B cell (primary cell): ENCODE measurements around the gene PLA2R1. TPM values are rescaled to one million over a fixed set of nuclear protein-coding genes. Genes with fewer than 3 reads are reported as not detected.
A peak's percentile ranks its signal among the peaks of the same experiment; 100 is the strongest.

Experiments
- ATAC-seq: fragments of 200-7000 bp; cut with Tn5 transposase; one replicate; pipeline ENCODE4 v1.10.0; 2021; ENCODE audit warnings: low read depth, mild to moderate bottlenecking, moderate number of reproducible peaks, moderate library complexity
- CTCF ChIA-PET: fragments of 350-600 bp; sonication (Branson Sonifier 250); formaldehyde crosslinking; loops from one replicate; lab custom pipeline; 2021; ENCODE audit warnings: antibody characterized with exemption, inconsistent platforms; lab: Charles Lee
- POLR2A ChIA-PET: fragments of 350-600 bp; sonication (Branson Sonifier 250); formaldehyde crosslinking; loops from one replicate; lab custom pipeline; 2021; ENCODE audit warnings: antibody characterized with exemption; lab: Charles Lee
- DNase-seq: peaks from one replicate; pipeline ENCODE4 v3.0.0; 2013
- H2AFZ ChIP-seq: 2 replicates; pipeline ENCODE4 v1.6.1; 2012; ENCODE audit warnings: mild to moderate bottlenecking, low read depth, low read length; ENCODE audit not compliant: insufficient read depth, poor library complexity, severe bottlenecking
- H3K27ac ChIP-seq, 2 donors: 1 replicate in 1 of 2; 2 replicates in 1 of 2; pipeline ENCODE4 v1.5.1; 2012 to 2013; ENCODE audit warnings: low read length in 2 of 2, mild to moderate bottlenecking in 2 of 2, moderate library complexity in 1 of 2
- H3K27me3 ChIP-seq, 4 experiments: fragments of 200-600 bp in 1 of 4; sonication (generic) in 1 of 4; replicated peaks in 1 of 4; 1 replicate in 2 of 4; 2 replicates in 2 of 4; pipeline versions ENCODE4 v1.6.1 to v1.7.0; 2013 to 2016; ENCODE audit warnings: low read length in 3 of 4, mild to moderate bottlenecking in 2 of 4, mixed read lengths in 1 of 4, moderate library complexity in 1 of 4; ENCODE audit not compliant: insufficient read depth in 4 of 4, control insufficient read depth in 3 of 4; ENCODE audit errors: control extremely low read depth in 1 of 4
- H3K36me3 ChIP-seq, 2 experiments: replicated peaks in 1 of 2; 1 replicate in 1 of 2; 2 replicates in 1 of 2; pipeline versions ENCODE4 v1.6.1 to v1.7.1; 2013; ENCODE audit warnings: low read length in 1 of 2; ENCODE audit not compliant: insufficient read depth in 2 of 2, control insufficient read depth in 1 of 2; ENCODE audit errors: control extremely low read depth in 1 of 2, extremely low read depth in 1 of 2
- H3K4me1 ChIP-seq, 2 donors: fragments of 200-600 bp in 1 of 2; sonication (generic) in 1 of 2; 1 replicate in 1 of 2; 2 replicates in 1 of 2; pipeline versions ENCODE4 v1.5.1 to v1.6.1; 2013 to 2017; ENCODE audit warnings: low read length in 2 of 2; ENCODE audit not compliant: control insufficient read depth in 2 of 2, insufficient read depth in 2 of 2
- H3K4me2 ChIP-seq: replicated peaks from 2 replicates; pipeline ENCODE3; 2012; ENCODE audit warnings: mild to moderate bottlenecking, low read depth, low read length; ENCODE audit not compliant: poor library complexity, severe bottlenecking
- H3K4me3 ChIP-seq, 5 experiments: fragments of 200-600 bp in 1 of 5; sonication (generic) in 1 of 5; 1 replicate in 3 of 5; 2 replicates in 2 of 5; pipeline versions ENCODE4 v1.5.1 to v1.7.0; 2011 to 2016; ENCODE audit warnings: low read length in 4 of 5, mild to moderate bottlenecking in 4 of 5, low read depth in 2 of 5, control low read depth in 1 of 5, moderate library complexity in 1 of 5; ENCODE audit not compliant: insufficient read depth in 1 of 5; ENCODE audit errors: control extremely low read depth in 1 of 5, extremely low read depth in 1 of 5
- H3K79me2 ChIP-seq: fragments of 200-600 bp; sonication (generic); one replicate; pipeline ENCODE4 v1.6.0; 2016; ENCODE audit warnings: low read length; ENCODE audit not compliant: control insufficient read depth, insufficient read depth
- H3K9ac ChIP-seq: fragments of 200-600 bp; sonication (generic); 2 replicates; pipeline ENCODE4 v1.6.1; 2017; ENCODE audit warnings: mild to moderate bottlenecking, low read length, moderate library complexity
- H3K9me3 ChIP-seq, 3 donors: one replicate each; pipeline versions ENCODE4 v1.6.1 to v1.7.1; 2013; ENCODE audit warnings: low read length in 2 of 3; ENCODE audit not compliant: control insufficient read depth in 2 of 3, insufficient read depth in 1 of 3; ENCODE audit errors: control extremely low read depth in 1 of 3
- H4K20me1 ChIP-seq: 2 replicates; pipeline ENCODE4 v1.6.0; 2012; ENCODE audit warnings: mild to moderate bottlenecking, low read length; ENCODE audit not compliant: insufficient read depth, control insufficient read depth, poor library complexity, severe bottlenecking
- H3K27ac Mint-ChIP-seq: one replicate; pipeline ENCODE4 v1.8.0; 2021; ENCODE audit warnings: mixed read lengths
- H3K27me3 Mint-ChIP-seq: one replicate; pipeline ENCODE4 v1.8.0; 2021; ENCODE audit warnings: mixed read lengths
- H3K4me1 Mint-ChIP-seq: one replicate; pipeline ENCODE4 v1.8.0; 2021; ENCODE audit warnings: mixed read lengths
- H3K4me3 Mint-ChIP-seq: one replicate; pipeline ENCODE4 v1.8.0; 2021; ENCODE audit warnings: mixed read lengths
- H3K9me3 Mint-ChIP-seq: one replicate; pipeline ENCODE4 v1.8.0; 2022; ENCODE audit warnings: mixed read lengths; ENCODE audit not compliant: insufficient read depth
- EZH2 ChIP-seq: IDR thresholded peaks from 2 replicates; pipeline ENCODE4 v1.6.1; 2012; ENCODE audit warnings: borderline replicate concordance, low read depth, mild to moderate bottlenecking, moderate library complexity, low read length; ENCODE audit not compliant: insufficient read depth, poor library complexity, severe bottlenecking
- WGBS: methylation state at CpG from one replicate; pipeline ENCODE4 v1.1.5; 2013; ENCODE audit warnings: missing lambda C conversion rate; ENCODE audit not compliant: insufficient coverage; 5-methylcytosine and 5-hydroxymethylcytosine counted together
- intact Hi-C: fragments of 100-400 bp; cut with micrococcal nuclease; formaldehyde crosslinking; loops from one replicate; pipeline ENCODE4 v1.10.0; 2022
- polyA plus RNA-seq: library from polyadenylated mRNA; depleted of rRNA; stranded (reverse); fragments of >200 nt; gene quantifications from 2 replicates; pipeline ENCODE4 v1.2.3, GENCODE V29; 2012
- total RNA-seq, 2 donors: library from RNA; stranded (reverse); fragments of 120-200 nt in 1 of 2; gene quantifications; 1 replicate in 1 of 2; 2 replicates in 1 of 2; pipeline versions ENCODE4 v1.2.3 to v1.2.4, GENCODE V29; 2013 to 2022
- TF ChIP-seq, protein P1 (sequence below): fragments of 200-600 bp; IDR thresholded peaks from one replicate; pipeline ENCODE4 v1.8.0; 2022; ENCODE audit warnings: antibody characterized with exemption, mild to moderate bottlenecking

PLA2R1 gene
- total and polyA plus RNA-seq, 2 donors (not counting 1 experiment from before 2014, with no cell fraction given): not detected

DNA sequence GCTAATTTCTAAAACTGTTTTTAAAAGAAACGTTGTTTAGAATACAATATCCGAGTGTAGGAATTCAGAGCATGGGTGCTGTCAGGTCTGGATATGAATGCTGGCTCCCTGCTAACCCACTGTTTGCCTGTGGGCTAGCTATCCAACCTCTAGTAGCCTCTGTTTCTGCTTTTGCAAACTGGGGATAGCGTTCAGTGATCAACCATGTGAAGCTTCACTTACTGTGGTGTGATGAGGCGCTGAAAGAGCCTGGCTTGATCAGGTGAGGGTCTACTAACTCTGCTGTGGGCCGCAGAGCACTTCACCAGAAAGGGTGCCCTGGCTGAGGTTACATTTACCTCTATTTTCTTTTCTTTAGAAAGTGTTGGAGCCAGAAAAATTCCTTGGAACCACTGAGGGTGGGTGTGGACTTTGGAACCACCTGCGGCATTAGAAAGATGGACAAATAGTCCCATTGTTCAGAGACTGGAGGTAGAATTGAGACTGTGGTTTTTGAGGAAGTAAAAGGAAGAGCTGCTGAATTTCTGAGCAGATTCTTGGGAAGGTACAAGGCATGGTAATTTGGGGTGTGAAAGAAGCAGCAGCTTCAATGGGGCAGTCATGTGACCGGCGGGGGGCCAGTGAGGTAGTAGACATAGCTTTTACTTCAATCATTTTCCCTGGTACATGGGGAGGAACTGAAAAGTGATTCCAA lies 168.1 kb downstream of the PLA2R1 start:
- Histone ChIP-seq H3K27me3 (no peaks in the 10 kb centered on the region), H3K4me3 (no peak overlapping the region), H3K4me2 (no peak overlapping the region), H3K27ac (peak overlapping the region in 1 of 2 donors; percentile 53), H3K4me1 (peaks cover 15 to 20% of the 10 kb centered on the region in 2 donors), H3K79me2 (peaks cover 42% of the 10 kb centered on the region), H3K36me3 (peaks cover 10 to 17% of the 10 kb centered on the region in 2 experiments), H2AFZ (no peak overlapping the region), H3K9ac (no peak overlapping the region), H3K9me3 (no peaks in the 10 kb centered on the region), H4K20me1 (peaks cover 4% of the 10 kb centered on the region)
- Mint-ChIP-seq H3K9me3 (no peaks in the 10 kb centered on the region), H3K27ac (peak overlapping the region; percentile 72), H3K27me3 (no peaks in the 10 kb centered on the region), H3K4me3 (no peak overlapping the region), H3K4me1 (peaks cover 68% of the 10 kb centered on the region)
- WGBS: 76% methylated on average over 4 of the region's 8 CpGs
- intact Hi-C loops: loop anchor here (2.0 kb wide), 1 partner anchor 15 kb away; no protein-coding TSS in a partner anchor
- ChIA-PET POLR2A (no interaction called here), CTCF (no interaction called here)
- ATAC-seq: no peak
- no peak for DNase-seq
- TF ChIP-seq EZH2: no peak

DNA sequence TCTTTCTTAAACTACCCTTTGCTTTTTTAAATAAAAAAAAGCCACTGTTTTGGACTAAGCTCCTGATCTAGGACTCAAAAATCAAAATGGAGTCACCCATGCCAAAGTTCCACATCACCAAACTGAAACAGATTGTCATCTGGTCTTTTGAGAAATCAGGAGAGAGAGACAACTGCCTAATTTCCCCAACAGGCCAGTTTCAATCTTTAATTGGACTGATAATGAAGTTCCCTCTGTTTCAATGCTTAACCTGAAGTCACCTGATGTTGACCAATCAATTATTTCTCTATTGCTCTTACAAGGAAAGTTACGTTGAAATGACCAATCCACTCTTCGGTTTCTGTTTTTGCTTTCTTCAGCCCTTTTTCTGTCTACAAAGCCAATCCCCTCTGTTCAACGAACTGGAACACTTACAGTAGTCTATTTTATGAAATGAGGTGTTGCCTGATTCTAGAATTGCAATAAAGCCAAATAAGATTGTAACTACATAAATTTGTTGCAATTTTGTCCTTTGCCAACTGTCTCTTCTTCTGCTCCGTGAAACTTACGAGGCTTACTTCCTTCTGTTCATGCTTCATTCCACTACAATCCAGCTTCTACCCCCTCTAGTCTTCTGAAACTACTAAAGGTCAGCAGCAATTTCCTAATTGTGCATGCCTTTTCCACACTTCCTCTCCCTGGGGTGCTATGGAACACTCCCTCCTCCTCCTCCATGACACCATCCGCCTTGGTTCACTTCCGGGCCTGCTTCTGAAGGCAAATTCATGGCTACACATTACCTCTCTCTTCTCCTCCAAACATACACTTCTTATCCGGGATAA lies 169.2 kb downstream of the PLA2R1 start:
- 77% methylated on average over 5 of the region's 8 CpGs for WGBS
- intact Hi-C loops: no loop called here
- ATAC-seq: no peak
- Mint-ChIP-seq H3K9me3 (no peaks in the 10 kb centered on the region), H3K27ac (peak overlapping the region; percentile 39), H3K27me3 (no peaks in the 10 kb centered on the region), H3K4me1 (peaks cover 68% of the 10 kb centered on the region), H3K4me3 (peak overlapping the region; percentile 10)
- DNase-seq: no peak
- Histone ChIP-seq H2AFZ (no peak overlapping the region), H3K36me3 (peaks cover 3 to 17% of the 10 kb centered on the region in 2 experiments), H3K79me2 (peaks cover 36% of the 10 kb centered on the region), H4K20me1 (no peaks in the 10 kb centered on the region), H3K27ac (no peak overlapping the region), H3K9me3 (no peaks in the 10 kb centered on the region), H3K27me3 (no peaks in the 10 kb centered on the region), H3K4me3 (no peak overlapping the region), H3K9ac (no peak overlapping the region), H3K4me1 (peaks cover 15 to 20% of the 10 kb centered on the region in 2 donors), H3K4me2 (no peak overlapping the region)
- ChIA-PET POLR2A (no interaction called here), CTCF (interaction anchor here (0.6 to 0.9 kb wide), 3 partner anchors 8 to 31 kb away, joined by 4 to 5 read pairs (median 4); no protein-coding TSS in a partner anchor)
- no peak for TF ChIP-seq EZH2
- TF ChIP-seq, protein P1, sequence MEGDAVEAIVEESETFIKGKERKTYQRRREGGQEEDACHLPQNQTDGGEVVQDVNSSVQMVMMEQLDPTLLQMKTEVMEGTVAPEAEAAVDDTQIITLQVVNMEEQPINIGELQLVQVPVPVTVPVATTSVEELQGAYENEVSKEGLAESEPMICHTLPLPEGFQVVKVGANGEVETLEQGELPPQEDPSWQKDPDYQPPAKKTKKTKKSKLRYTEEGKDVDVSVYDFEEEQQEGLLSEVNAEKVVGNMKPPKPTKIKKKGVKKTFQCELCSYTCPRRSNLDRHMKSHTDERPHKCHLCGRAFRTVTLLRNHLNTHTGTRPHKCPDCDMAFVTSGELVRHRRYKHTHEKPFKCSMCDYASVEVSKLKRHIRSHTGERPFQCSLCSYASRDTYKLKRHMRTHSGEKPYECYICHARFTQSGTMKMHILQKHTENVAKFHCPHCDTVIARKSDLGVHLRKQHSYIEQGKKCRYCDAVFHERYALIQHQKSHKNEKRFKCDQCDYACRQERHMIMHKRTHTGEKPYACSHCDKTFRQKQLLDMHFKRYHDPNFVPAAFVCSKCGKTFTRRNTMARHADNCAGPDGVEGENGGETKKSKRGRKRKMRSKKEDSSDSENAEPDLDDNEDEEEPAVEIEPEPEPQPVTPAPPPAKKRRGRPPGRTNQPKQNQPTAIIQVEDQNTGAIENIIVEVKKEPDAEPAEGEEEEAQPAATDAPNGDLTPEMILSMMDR: no peak
